ENCODE measurements around the gene SLC36A2.
"Not testable (repeated sequence)": the region's sequence is repeated elsewhere in the genome, so short reads cannot be mapped to it uniquely, and the experiment has no call there.

The SLC36A2 gene

GRCh38 chr5:151347369-151347768 lies at the start of gene SLC36A2:
Gene SLC36A2 (minus strand): TSS chr5:151347559. CDS start chr5:151347460, 99 bp downstream.
- Mint-ChIP-seq H3K9me3 (no peaks in the 10 kb centered on the region), H3K4me3 (no peak within 1 kb of the TSS), H3K27me3 (ENCODE audit: low read depth) (peaks cover 15% of the 10 kb centered on the region), H3K27ac (no peak within 1 kb of the TSS), H3K36me3 (ENCODE audit: low read depth) (no peaks in the 10 kb centered on the region), H3K4me1 (ENCODE audit: low read depth) (no peaks in the 10 kb centered on the region)

- Mint-ChIP-seq H3K27ac (no peak overlapping the region), H3K27me3 (ENCODE audit: low read depth) (peaks cover 17% of the 10 kb centered on the region), H3K4me3 (no peak overlapping the region), H3K4me1 (ENCODE audit: low read depth) (no peaks in the 10 kb centered on the region), H3K9me3 (peaks cover 1% of the 10 kb centered on the region), H3K36me3 (ENCODE audit: low read depth) (no peaks in the 10 kb centered on the region)
Measured at GRCh38 chr5:151388960-151389359, 41.6 kb upstream of the SLC36A2 start.

- Mint-ChIP-seq H3K9me3 (no peaks in the 10 kb centered on the region), H3K4me1 (ENCODE audit: low read depth) (no peaks in the 10 kb centered on the region), H3K27me3 (ENCODE audit: low read depth) (peaks cover 9% of the 10 kb centered on the region), H3K4me3 (no peak overlapping the region), H3K36me3 (ENCODE audit: low read depth) (no peaks in the 10 kb centered on the region), H3K27ac (no peak overlapping the region)
Measured at GRCh38 chr5:151384106-151384505, 36.7 kb upstream of the SLC36A2 start.

- no peaks in the 10 kb centered on the region for H3K9me3 Mint-ChIP-seq
- H3K36me3 Mint-ChIP-seq (ENCODE audit: low read depth), result no peaks in the 10 kb centered on the region
- peaks cover 8% of the 10 kb centered on the region for H3K27me3 Mint-ChIP-seq (ENCODE audit: low read depth)
- no peaks in the 10 kb centered on the region for H3K4me1 Mint-ChIP-seq (ENCODE audit: low read depth)
- H3K27ac Mint-ChIP-seq, result no peak overlapping the region
- H3K4me3 Mint-ChIP-seq, result no peak overlapping the region
Measured at GRCh38 chr5:151383011-151383410, 35.7 kb upstream of the SLC36A2 start.

- H3K4me3 Mint-ChIP-seq, result no peak overlapping the region
- peaks cover 4% of the 10 kb centered on the region for H3K27me3 Mint-ChIP-seq (ENCODE audit: low read depth)
- H3K9me3 Mint-ChIP-seq, result no peaks in the 10 kb centered on the region
- H3K27ac Mint-ChIP-seq, result no peak overlapping the region
- no peaks in the 10 kb centered on the region for H3K36me3 Mint-ChIP-seq (ENCODE audit: low read depth)
- H3K4me1 Mint-ChIP-seq (ENCODE audit: low read depth), result no peaks in the 10 kb centered on the region
Measured at GRCh38 chr5:151382576-151382975, 35.2 kb upstream of the SLC36A2 start.

- Mint-ChIP-seq H3K4me3 (no peak overlapping the region), H3K9me3 (no peaks in the 10 kb centered on the region), H3K27ac (no peak overlapping the region)
Measured at GRCh38 chr5:151381899-151382298, 34.5 kb upstream of the SLC36A2 start.

GRCh38 chr5:151378616-151379015 lies 31.3 kb upstream of the SLC36A2 start:
- H3K9me3 Mint-ChIP-seq, result no peaks in the 10 kb centered on the region
- no peak overlapping the region for H3K27ac Mint-ChIP-seq
- no peaks in the 10 kb centered on the region for H3K27me3 Mint-ChIP-seq (ENCODE audit: low read depth)
- no peaks in the 10 kb centered on the region for H3K36me3 Mint-ChIP-seq (ENCODE audit: low read depth)
- H3K4me1 Mint-ChIP-seq (ENCODE audit: low read depth), result no peaks in the 10 kb centered on the region
- H3K4me3 Mint-ChIP-seq, result no peak overlapping the region

More at GRCh38 chr5:151381899-151382298, 34.5 kb upstream of the SLC36A2 start:
- H3K36me3 Mint-ChIP-seq (ENCODE audit: low read depth), result no peaks in the 10 kb centered on the region
- H3K4me1 Mint-ChIP-seq (ENCODE audit: low read depth), result no peaks in the 10 kb centered on the region
- H3K27me3 Mint-ChIP-seq (ENCODE audit: low read depth), result peaks cover 3% of the 10 kb centered on the region

- Mint-ChIP-seq H3K9me3 (no peaks in the 10 kb centered on the region), H3K4me3 (no peak overlapping the region), H3K27ac (no peak overlapping the region), H3K27me3 (ENCODE audit: low read depth) (no peaks in the 10 kb centered on the region), H3K4me1 (ENCODE audit: low read depth) (no peaks in the 10 kb centered on the region), H3K36me3 (ENCODE audit: low read depth) (no peaks in the 10 kb centered on the region)
Measured at GRCh38 chr5:151374539-151374938, 27.2 kb upstream of the SLC36A2 start.

- H3K27ac Mint-ChIP-seq; H3K4me1 Mint-ChIP-seq (ENCODE audit: low read depth); H3K36me3 Mint-ChIP-seq (ENCODE audit: low read depth); H3K4me3 Mint-ChIP-seq; H3K27me3 Mint-ChIP-seq (ENCODE audit: low read depth): not testable (repeated sequence)
- peaks cover 32% of the 10 kb centered on the region for H3K9me3 Mint-ChIP-seq
Measured at GRCh38 chr5:151367038-151367437, 19.7 kb upstream of the SLC36A2 start.

- Mint-ChIP-seq H3K9me3 (peaks cover 33% of the 10 kb centered on the region), H3K36me3 (ENCODE audit: low read depth) (no peaks in the 10 kb centered on the region), H3K27ac (no peak overlapping the region), H3K27me3 (ENCODE audit: low read depth) (no peaks in the 10 kb centered on the region), H3K4me1 (ENCODE audit: low read depth) (no peaks in the 10 kb centered on the region), H3K4me3 (no peak overlapping the region)
Measured at GRCh38 chr5:151363673-151364072, 16.3 kb upstream of the SLC36A2 start.

GRCh38 chr5:151362970-151363369 lies 15.6 kb upstream of the SLC36A2 start:
- no peak overlapping the region for H3K27ac Mint-ChIP-seq
- peaks cover 27% of the 10 kb centered on the region for H3K9me3 Mint-ChIP-seq
- H3K36me3 Mint-ChIP-seq (ENCODE audit: low read depth), result no peaks in the 10 kb centered on the region
- H3K4me3 Mint-ChIP-seq, result no peak overlapping the region
- no peaks in the 10 kb centered on the region for H3K27me3 Mint-ChIP-seq (ENCODE audit: low read depth)
- H3K4me1 Mint-ChIP-seq (ENCODE audit: low read depth), result no peaks in the 10 kb centered on the region

- Mint-ChIP-seq H3K4me1 (ENCODE audit: low read depth) (no peaks in the 10 kb centered on the region), H3K4me3 (no peak overlapping the region), H3K36me3 (ENCODE audit: low read depth) (no peaks in the 10 kb centered on the region), H3K27ac (no peak overlapping the region), H3K27me3 (ENCODE audit: low read depth) (peaks cover 5% of the 10 kb centered on the region), H3K9me3 (peaks cover 12% of the 10 kb centered on the region)
Measured at GRCh38 chr5:151359391-151359790, 12.0 kb upstream of the SLC36A2 start.

GRCh38 chr5:151357792-151358191 lies 10.4 kb upstream of the SLC36A2 start:
- H3K27ac Mint-ChIP-seq, result no peak overlapping the region
- peaks cover 5% of the 10 kb centered on the region for H3K27me3 Mint-ChIP-seq (ENCODE audit: low read depth)
- peaks cover 9% of the 10 kb centered on the region for H3K9me3 Mint-ChIP-seq
- no peaks in the 10 kb centered on the region for H3K36me3 Mint-ChIP-seq (ENCODE audit: low read depth)
- no peaks in the 10 kb centered on the region for H3K4me1 Mint-ChIP-seq (ENCODE audit: low read depth)
- H3K4me3 Mint-ChIP-seq, result no peak overlapping the region

- Mint-ChIP-seq H3K9me3 (peaks cover 6% of the 10 kb centered on the region), H3K4me3 (no peak overlapping the region), H3K36me3 (ENCODE audit: low read depth) (no peaks in the 10 kb centered on the region), H3K27me3 (ENCODE audit: low read depth) (peaks cover 5% of the 10 kb centered on the region), H3K27ac (no peak overlapping the region), H3K4me1 (ENCODE audit: low read depth) (no peaks in the 10 kb centered on the region)
Measured at GRCh38 chr5:151357097-151357496, 9.7 kb upstream of the SLC36A2 start.

- H3K27ac Mint-ChIP-seq, result no peak overlapping the region
- no peaks in the 10 kb centered on the region for H3K36me3 Mint-ChIP-seq (ENCODE audit: low read depth)
- H3K9me3 Mint-ChIP-seq, result no peaks in the 10 kb centered on the region
- H3K27me3 Mint-ChIP-seq (ENCODE audit: low read depth), result peaks cover 12% of the 10 kb centered on the region
- H3K4me3 Mint-ChIP-seq, result no peak overlapping the region
- H3K4me1 Mint-ChIP-seq (ENCODE audit: low read depth), result no peaks in the 10 kb centered on the region
Measured at GRCh38 chr5:151351671-151352070, 4.3 kb upstream of the SLC36A2 start.

- Mint-ChIP-seq H3K4me3 (no peak overlapping the region), H3K9me3 (no peaks in the 10 kb centered on the region), H3K4me1 (ENCODE audit: low read depth) (no peaks in the 10 kb centered on the region), H3K27ac (no peak overlapping the region), H3K27me3 (ENCODE audit: low read depth) (peaks cover 14% of the 10 kb centered on the region), H3K36me3 (ENCODE audit: low read depth) (no peaks in the 10 kb centered on the region)
Measured at GRCh38 chr5:151348789-151349188, 1.4 kb upstream of the SLC36A2 start.
